ENCODE data around the gene RSPRY1.
A peak's percentile ranks its signal among the peaks of the same experiment; 100 is the strongest.
"Not testable (repeated sequence)": the region's sequence is repeated elsewhere in the genome, so short reads cannot be mapped to it uniquely, and the experiment has no call there.

RSPRY1 gene

GRCh38 chr16:57273826-57274225, 87.7 kb downstream of the RSPRY1 start:
- no peak for DNase-seq

DNA sequence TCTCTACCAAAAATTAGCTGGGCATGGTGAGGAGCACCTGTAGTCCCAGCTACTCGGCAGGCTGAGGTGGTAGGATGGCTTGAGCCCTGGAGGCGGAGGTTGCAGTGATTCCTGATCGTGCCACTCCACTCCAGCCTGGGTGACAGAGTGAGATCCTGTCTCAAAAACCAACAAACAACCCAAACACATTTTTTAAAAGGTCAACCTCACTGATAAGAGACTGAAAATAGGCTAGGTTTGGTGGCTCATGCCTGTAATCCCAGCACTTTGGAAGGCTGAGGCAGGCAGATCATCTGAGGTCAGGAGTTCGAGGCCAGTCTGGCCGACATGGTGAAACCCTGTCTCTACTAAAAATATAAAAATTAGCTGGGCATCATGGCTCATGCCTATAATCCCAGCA, 89.8 kb downstream of the RSPRY1 start:
- not testable (repeated sequence) for DNase-seq

GRCh38 chr16:57276596-57276995, 90.5 kb downstream of the RSPRY1 start:
- DNase-seq, result no peak

GRCh38 chr16:57277586-57277985, 91.5 kb downstream of the RSPRY1 start:
- no peak for DNase-seq

DNA sequence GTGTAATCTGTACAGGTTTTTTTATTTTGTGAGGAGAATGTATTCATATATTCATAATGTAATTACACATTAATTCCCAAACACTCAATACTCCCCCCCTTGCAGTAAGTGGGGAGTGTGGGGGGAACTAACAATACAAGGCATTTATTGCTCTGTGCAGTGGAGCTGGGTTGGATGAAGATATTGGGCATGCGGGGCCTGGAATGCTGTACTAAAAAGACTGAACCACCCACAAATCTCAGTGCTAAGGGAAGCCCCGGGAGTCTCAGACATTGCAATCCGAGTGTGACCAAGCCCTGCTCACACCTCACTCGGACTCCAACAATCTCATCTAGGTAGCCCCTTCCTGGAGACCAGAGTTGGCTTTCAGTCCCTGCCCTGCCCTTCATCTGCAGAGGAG, 92.4 kb downstream of the RSPRY1 start:
- DNase-seq, result no peak

DNA sequence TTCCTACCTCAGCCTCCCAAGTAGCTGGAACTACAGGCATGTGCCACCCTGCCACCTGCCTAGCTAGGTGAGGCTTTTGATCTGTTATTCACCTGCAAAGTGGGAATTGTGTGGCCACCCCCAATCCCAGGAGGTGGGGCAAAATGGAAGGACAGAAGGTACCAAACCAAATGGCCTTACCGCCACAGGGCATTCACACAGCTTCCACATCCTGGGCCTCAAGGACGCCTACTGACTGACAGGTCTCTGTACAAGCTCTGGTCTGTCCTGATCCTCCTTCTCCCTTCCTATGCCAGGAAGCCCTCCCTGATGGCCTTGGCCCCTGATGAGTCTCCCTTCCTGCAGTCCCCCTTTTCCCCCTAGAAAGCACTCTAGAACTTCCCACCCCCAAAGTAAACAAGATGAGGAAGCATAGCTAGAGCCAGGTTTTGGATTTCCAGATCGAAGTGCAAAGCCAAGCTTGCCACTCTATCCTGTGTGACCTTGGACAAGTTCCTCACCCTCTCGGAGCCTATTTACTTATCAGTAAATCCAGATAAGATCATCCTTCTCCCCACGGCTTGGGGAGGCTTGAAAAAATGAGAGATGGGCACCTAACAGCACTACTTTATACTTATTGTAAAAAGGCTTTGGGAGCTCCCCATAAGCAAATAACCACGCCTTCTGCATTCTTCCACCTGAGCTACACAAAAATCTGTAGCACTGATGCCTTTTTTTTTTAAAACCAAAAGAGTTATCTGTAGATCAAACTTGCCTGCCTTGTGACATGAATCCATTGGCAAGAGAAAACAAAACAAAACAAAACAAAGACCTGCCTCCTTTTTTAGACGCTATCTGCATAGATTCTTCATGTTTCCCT, 93.9 kb downstream of the RSPRY1 start:
- DNase-seq, result no peak

DNA sequence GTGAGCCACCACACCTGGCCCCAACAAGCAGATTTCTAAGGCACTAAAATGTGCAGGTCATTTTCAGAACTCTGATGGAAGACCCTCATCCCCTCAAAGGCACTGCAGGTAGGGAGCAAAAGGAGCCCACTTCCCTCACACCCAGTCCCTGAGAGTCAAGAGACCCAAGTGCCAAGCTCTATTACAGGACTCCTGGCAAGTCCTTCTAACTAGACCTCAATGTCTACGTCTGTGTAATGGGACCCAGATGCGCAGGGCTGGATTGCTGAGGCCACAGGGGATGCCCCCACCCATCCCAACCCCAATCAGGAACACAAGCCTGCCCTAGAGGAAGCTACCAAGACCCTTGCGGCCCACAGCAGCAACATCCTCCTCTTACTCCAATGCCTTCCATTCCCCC, 95.7 kb downstream of the RSPRY1 start:
- no peak for DNase-seq

GRCh38 chr16:57282510-57283213, 96.5 kb downstream of the RSPRY1 start:
- no peak for DNase-seq

GRCh38 chr16:57283214-57283958, 97.3 kb downstream of the RSPRY1 start:
- DNase-seq, result no peak

DNA sequence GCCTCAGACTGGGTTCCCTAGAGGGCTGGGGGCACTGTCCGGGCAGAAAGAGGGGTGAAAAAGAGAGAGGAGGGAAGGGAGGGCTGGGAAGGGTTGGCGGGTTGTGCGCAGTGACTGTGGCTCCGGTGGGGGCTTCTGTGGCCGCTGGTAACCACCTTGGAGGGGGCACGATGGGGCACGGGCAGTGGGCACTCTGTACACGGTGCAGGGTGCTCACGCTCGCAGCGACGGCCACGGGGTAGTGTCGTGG, 97.8 kb downstream of the RSPRY1 start:
- DNase-seq, result no peak

DNA sequence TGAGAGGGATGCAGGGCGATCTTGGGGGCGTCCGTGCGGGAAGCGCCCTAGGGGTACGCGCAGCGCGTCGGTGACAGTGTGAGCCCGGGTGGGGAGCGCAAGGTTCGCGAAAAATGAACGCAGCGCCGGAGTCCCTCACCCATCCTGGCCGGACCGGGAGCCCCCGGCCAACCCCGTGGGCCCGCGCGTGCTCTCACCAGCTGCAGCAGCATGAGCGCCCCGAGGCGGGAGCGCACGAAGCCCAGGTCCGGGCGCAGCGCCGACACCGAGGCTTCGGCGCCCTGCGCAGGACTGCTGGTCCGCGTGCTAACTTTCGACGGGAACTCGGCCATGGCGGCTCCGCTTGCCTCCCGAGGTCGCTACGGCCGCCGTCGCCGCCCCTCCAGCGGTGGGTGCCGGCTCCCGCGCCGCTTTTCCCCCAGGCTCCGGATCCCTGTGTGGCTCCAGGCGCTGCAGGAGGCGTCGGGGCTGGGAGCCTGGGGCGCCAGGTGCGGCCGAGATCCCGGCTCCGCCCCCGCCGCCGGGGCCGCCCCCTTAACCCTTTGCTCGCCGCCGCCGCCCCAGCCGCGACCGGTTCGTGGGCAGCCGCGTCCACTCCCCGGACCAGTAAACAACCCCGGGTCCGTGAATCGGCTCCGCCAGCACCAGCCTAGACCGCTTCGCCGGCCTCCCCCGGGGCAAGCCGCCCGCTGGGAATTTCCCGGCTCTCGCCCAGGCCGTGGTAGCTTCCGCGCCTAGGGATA, 98.3 kb downstream of the RSPRY1 start, which contains the start of gene PLLP:
TSS of gene PLLP (minus strand) at position 464 of the 743 bp plus-strand sequence. CDS start at position 332, 132 bp downstream.
- DNase-seq, result peak; percentile 66

- DNase-seq, result no peak
Observed at GRCh38 chr16:57284952-57285363, 98.8 kb downstream of the RSPRY1 start.

- DNase-seq, result no peak
Observed at GRCh38 chr16:57285379-57285778, 99.2 kb downstream of the RSPRY1 start.

GRCh38 chr16:57289391-57290257, 103.5 kb downstream of the RSPRY1 start:
- DNase-seq, result no peak

Measured in activated CD8-positive, alpha-beta memory T cell treated with anti-CD3 and anti-CD28 coated beads, Interleukin-2, amount 50 U/mL, for 48 hours (primary cell).